SK-N-SH (cell line): ENCODE measurements around the gene CIT. TPM values are rescaled to one million over a fixed set of nuclear protein-coding genes. Genes with fewer than 3 reads are reported as not detected.

Experiments
- CTCF ChIA-PET: fragments of 300-600, 350-600 bp; formaldehyde crosslinking; extraction: SDS; loops from one replicate; lab custom pipeline; 2021; lab: Yijun Ruan, JAX
- POLR2A ChIA-PET: fragments of 350-600 bp; sonication (Branson Sonifier 250); formaldehyde crosslinking; extraction: SDS; loops from one replicate; lab custom pipeline; 2020; ENCODE audit warnings: antibody characterized with exemption, inconsistent platforms; lab: Yijun Ruan, JAX
- DNase-seq: peaks from one replicate; pipeline ENCODE4 v3.0.0; 2012
- H2AFZ ChIP-seq: fragments of 200-600 bp; sonication (generic); 2 replicates; pipeline ENCODE4 v1.8.1; 2016; ENCODE audit warnings: antibody characterized with exemption, mild to moderate bottlenecking, low read depth
- H3F3A ChIP-seq: fragments of 200-600 bp; sonication (generic); replicated peaks from 2 replicates; pipeline ENCODE3; 2016; ENCODE audit warnings: antibody characterized with exemption, mild to moderate bottlenecking; ENCODE audit not compliant: insufficient read depth
- H3K27ac ChIP-seq, 2 experiments: fragments of 200-500 bp in 1 of 2; fragments of 200-600 bp in 1 of 2; sonication (Bioruptor generic) in 1 of 2; sonication (generic), shearing (Covaris generic) in 1 of 2; 2 replicates each; pipeline versions ENCODE4 v1.5.1 to v1.6.1; 2014 to 2016; ENCODE audit warnings: low read depth in 2 of 2, inconsistent platforms in 1 of 2, low read length in 1 of 2, mild to moderate bottlenecking in 1 of 2, mixed read lengths in 1 of 2
- H3K27me3 ChIP-seq: fragments of 200-600 bp; sonication (generic), shearing (Covaris generic); 2 replicates; pipeline ENCODE4 v1.6.1; 2016; ENCODE audit warnings: mixed run types; ENCODE audit not compliant: insufficient read depth
- H3K36me3 ChIP-seq, 2 experiments: fragments of 200-500 bp in 1 of 2; fragments of 200-600 bp in 1 of 2; sonication (Bioruptor generic) in 1 of 2; sonication (generic) in 1 of 2; replicated peaks in 1 of 2; 2 replicates each; pipeline versions ENCODE3 to v1.5.1; 2014 to 2016; ENCODE audit warnings: low read length in 1 of 2, mild to moderate bottlenecking in 1 of 2; ENCODE audit not compliant: insufficient read depth in 2 of 2, control insufficient read depth in 1 of 2
- H3K4me1 ChIP-seq, 2 experiments: fragments of 200-500 bp in 1 of 2; fragments of 200-600 bp in 1 of 2; sonication (Bioruptor generic) in 1 of 2; sonication (generic), shearing (Covaris generic) in 1 of 2; 2 replicates each; pipeline versions ENCODE4 v1.5.1 to v1.6.1; 2014 to 2016; ENCODE audit warnings: low read depth in 1 of 2, low read length in 1 of 2, mixed run types in 1 of 2; ENCODE audit not compliant: insufficient read depth in 2 of 2, control insufficient read depth in 1 of 2
- H3K4me2 ChIP-seq: fragments of 200-600 bp; sonication (generic), shearing (Covaris generic); 2 replicates; pipeline ENCODE4 v1.6.1; 2017; ENCODE audit warnings: mixed run types
- H3K4me3 ChIP-seq, 2 experiments: fragments of 200-500 bp in 1 of 2; fragments of 200-600 bp in 1 of 2; sonication (Bioruptor generic) in 1 of 2; sonication (generic), shearing (Covaris generic) in 1 of 2; 2 replicates each; pipeline versions ENCODE4 v1.5.1 to v1.8.1; 2014 to 2016; ENCODE audit warnings: low read depth in 2 of 2, inconsistent platforms in 1 of 2, low read length in 1 of 2, mild to moderate bottlenecking in 1 of 2, mixed read lengths in 1 of 2, moderate library complexity in 1 of 2
- H3K79me2 ChIP-seq: fragments of 200-600 bp; sonication (generic); 2 replicates; pipeline ENCODE4 v1.8.1; 2017; ENCODE audit warnings: mild to moderate bottlenecking; ENCODE audit not compliant: insufficient read depth
- H3K9ac ChIP-seq: fragments of 200-600 bp; sonication (generic); 2 replicates; pipeline ENCODE4 v1.6.1; 2017; ENCODE audit warnings: mixed run types
- H3K9me2 ChIP-seq: fragments of 200-600 bp; sonication (generic); 2 replicates; pipeline ENCODE4 v1.6.1; 2017; ENCODE audit warnings: mixed run types
- H3K9me3 ChIP-seq: fragments of 200-600 bp; sonication (generic); 2 replicates; pipeline ENCODE4 v1.6.1; 2017; ENCODE audit warnings: mixed run types, mild to moderate bottlenecking, moderate library complexity
- H4K20me1 ChIP-seq: fragments of 200-600 bp; sonication (generic); 2 replicates; pipeline ENCODE4 v1.6.1; 2017; ENCODE audit warnings: mild to moderate bottlenecking, mixed run types; ENCODE audit not compliant: insufficient read depth
- CHD2 ChIP-seq: fragments of 150-350 bp; IDR thresholded peaks from 2 replicates; pipeline ENCODE4 v1.6.1; 2018; ENCODE audit warnings: low read length; ENCODE audit not compliant: partially characterized antibody
- ELF1 ChIP-seq: IDR thresholded peaks from 2 replicates; pipeline ENCODE4 v1.4.0; 2012
- EP300 ChIP-seq, 2 experiments: IDR thresholded peaks; 2 replicates each; pipeline versions ENCODE4 v1.4.0 to v1.6.1; 2012; ENCODE audit warnings: borderline replicate concordance in 1 of 2, low read depth in 1 of 2, low read length in 1 of 2
- FOSL2 ChIP-seq: IDR thresholded peaks from 2 replicates; pipeline ENCODE4 v1.4.0; 2012; ENCODE audit warnings: low read depth, mild to moderate bottlenecking, moderate library complexity, borderline replicate concordance
- FOXJ3 ChIP-seq: sonication (generic); formaldehyde crosslinking; IDR thresholded peaks from 2 replicates; pipeline ENCODE4 v1.5.1; 2020; ENCODE audit warnings: mild to moderate bottlenecking, missing genetic modification reagents
- FOXM1 ChIP-seq: IDR thresholded peaks from 2 replicates; pipeline ENCODE4 v1.4.0; 2012; ENCODE audit warnings: low read depth, mild to moderate bottlenecking
- JUND ChIP-seq: IDR thresholded peaks from 2 replicates; pipeline ENCODE4 v1.4.0; 2012
- POLR2AphosphoS5 ChIP-seq: IDR thresholded peaks from 2 replicates; pipeline ENCODE4 v1.6.1; 2012; ENCODE audit warnings: low read depth, low read length
- RFX5 ChIP-seq: IDR thresholded peaks from 2 replicates; pipeline ENCODE4 v1.6.1; 2012; ENCODE audit warnings: mild to moderate bottlenecking, improper control_type of control experiment, low read length
- TAF1 ChIP-seq: IDR thresholded peaks from 2 replicates; pipeline ENCODE4 v1.6.1; 2012; ENCODE audit warnings: low read depth, mild to moderate bottlenecking, low read length, moderate library complexity, borderline replicate concordance
- TCF12 ChIP-seq: IDR thresholded peaks from 2 replicates; pipeline ENCODE4 v1.4.0; 2012
- TEAD4 ChIP-seq: IDR thresholded peaks from 2 replicates; pipeline ENCODE4 v1.4.0; 2012; ENCODE audit warnings: mild to moderate bottlenecking, borderline replicate concordance; ENCODE audit not compliant: insufficient read depth
- WGBS: methylation state at CpG from one replicate; pipeline ENCODE4 v1.1.6; 2017; ENCODE audit warnings: low lambda C conversion rate; 5-methylcytosine and 5-hydroxymethylcytosine counted together
- polyA plus RNA-seq, 3 experiments: library from polyadenylated mRNA; depleted of rRNA; stranded (reverse); fragments of >200 nt; gene quantifications; 2 replicates each; pipeline ENCODE4 v1.2.3, GENCODE V29; 2012
- TF ChIP-seq, protein P1 (sequence below): fragments of 200-600 bp; sonication (generic); IDR thresholded peaks from 2 replicates; pipeline ENCODE4 v1.6.1; 2017; ENCODE audit warnings: antibody characterized with exemption, mild to moderate bottlenecking, moderate library complexity
- TF ChIP-seq, protein P2 (sequence below): IDR thresholded peaks from 2 replicates; pipeline ENCODE4 v1.4.0; 2012; ENCODE audit warnings: low read depth

The CIT gene
- polyA plus RNA-seq, 1 of the 3 experiments (the other 2 are of a cell fraction) = 7.7 TPM

DNA sequence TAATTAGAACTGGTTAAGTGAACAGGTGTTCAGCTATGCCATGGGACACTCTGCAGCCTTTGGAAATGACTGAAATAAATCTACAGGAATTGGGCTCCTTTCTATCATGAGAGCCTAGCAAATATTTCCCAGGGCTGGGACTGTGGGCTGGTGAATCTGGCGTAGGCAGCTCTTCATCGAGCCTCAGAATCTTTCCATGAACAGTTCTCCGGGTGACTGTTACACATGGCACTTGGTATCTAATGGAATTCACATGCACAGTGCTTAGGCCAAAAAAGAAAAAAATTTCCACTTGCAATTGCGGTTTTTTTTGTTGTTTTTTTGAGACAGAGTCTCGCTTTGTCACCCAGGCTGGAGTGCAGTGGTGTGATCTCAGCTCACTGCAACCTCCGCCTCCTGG lies 177.0 kb downstream of the CIT start (continued):
- TF ChIP-seq, protein P1, sequence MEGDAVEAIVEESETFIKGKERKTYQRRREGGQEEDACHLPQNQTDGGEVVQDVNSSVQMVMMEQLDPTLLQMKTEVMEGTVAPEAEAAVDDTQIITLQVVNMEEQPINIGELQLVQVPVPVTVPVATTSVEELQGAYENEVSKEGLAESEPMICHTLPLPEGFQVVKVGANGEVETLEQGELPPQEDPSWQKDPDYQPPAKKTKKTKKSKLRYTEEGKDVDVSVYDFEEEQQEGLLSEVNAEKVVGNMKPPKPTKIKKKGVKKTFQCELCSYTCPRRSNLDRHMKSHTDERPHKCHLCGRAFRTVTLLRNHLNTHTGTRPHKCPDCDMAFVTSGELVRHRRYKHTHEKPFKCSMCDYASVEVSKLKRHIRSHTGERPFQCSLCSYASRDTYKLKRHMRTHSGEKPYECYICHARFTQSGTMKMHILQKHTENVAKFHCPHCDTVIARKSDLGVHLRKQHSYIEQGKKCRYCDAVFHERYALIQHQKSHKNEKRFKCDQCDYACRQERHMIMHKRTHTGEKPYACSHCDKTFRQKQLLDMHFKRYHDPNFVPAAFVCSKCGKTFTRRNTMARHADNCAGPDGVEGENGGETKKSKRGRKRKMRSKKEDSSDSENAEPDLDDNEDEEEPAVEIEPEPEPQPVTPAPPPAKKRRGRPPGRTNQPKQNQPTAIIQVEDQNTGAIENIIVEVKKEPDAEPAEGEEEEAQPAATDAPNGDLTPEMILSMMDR = no peak
- no peak for TF ChIP-seq ELF1
- no peak for TF ChIP-seq FOSL2
- TF ChIP-seq, all 33 proteins: peak for 0

DNA sequence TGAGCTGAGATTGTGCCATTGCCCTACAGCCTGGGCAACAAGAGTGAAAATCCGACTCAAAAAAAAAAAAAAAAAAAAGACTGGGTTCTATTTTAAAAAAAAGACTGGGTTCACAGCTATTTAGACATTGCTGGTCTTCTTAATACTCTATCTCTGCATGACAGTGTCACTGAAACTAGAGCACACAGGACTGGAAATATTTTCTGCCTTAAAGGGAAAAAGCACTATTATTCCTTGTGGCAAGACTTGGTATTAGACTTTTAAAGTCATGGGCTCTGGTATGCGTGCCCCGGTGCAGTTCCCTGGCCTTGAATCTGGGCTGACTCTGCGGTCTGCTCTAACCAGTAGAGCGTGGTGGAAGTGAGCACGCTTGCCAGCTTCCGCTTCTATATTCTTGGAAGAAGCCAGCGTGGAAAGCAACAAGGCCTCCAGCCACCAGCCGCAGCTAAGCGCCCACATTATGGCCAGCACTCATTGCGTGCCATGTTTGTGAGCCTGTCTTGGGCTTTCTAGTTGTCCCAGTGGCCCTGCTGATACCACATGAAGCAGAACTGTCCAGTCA lies 177.8 kb downstream of the CIT start:
- no peaks in the 10 kb centered on the region for H3K27me3 ChIP-seq
- peaks cover 2% of the 10 kb centered on the region for H3F3A ChIP-seq
- DNase-seq = no peak
- no peak overlapping the region for H3K4me3 ChIP-seq
- H3K9ac ChIP-seq = no peak overlapping the region
- ChIA-PET CTCF (interaction anchor here (0.6 to 2.4 kb wide), 3 partner anchors 31 to 109 kb away, joined by 3 to 9 read pairs (median 3); partner anchors contain the start of gene PRKAB1), POLR2A (no interaction called here)
- no peak overlapping the region for H3K27ac ChIP-seq
- no peaks in the 10 kb centered on the region for H3K79me2 ChIP-seq
- no peak overlapping the region for H2AFZ ChIP-seq
- H3K4me1 ChIP-seq = 0 out of 4 replicates have a peak, but pooled peaks cover 0 to 2% of the 10 kb centered on the region in 2 experiments
- no peaks in the 10 kb centered on the region for H3K9me3 ChIP-seq
- H4K20me1 ChIP-seq = no peaks in the 10 kb centered on the region
- H3K36me3 ChIP-seq = no peaks in the 10 kb centered on the region
- H3K9me2 ChIP-seq = no peaks in the 10 kb centered on the region
- TF ChIP-seq POLR2AphosphoS5 = no peak
- TF ChIP-seq EP300 (IDR thresholded peaks at IDR 0.05; ENCODE audit: borderline replicate concordance in 1 of 2, low read depth in 1 of 2, low read length in 1 of 2) = no peak
- TF ChIP-seq CHD2 = no peak
- TF ChIP-seq, protein P2, sequence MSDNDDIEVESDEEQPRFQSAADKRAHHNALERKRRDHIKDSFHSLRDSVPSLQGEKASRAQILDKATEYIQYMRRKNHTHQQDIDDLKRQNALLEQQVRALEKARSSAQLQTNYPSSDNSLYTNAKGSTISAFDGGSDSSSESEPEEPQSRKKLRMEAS = no peak
- TF ChIP-seq TAF1 = no peak
- TF ChIP-seq TEAD4 = no peak
- no peak for TF ChIP-seq JUND
- TF ChIP-seq TCF12 = no peak
- WGBS = 96% methylated on average over 10 of the region's 11 CpGs
- H3K4me2 ChIP-seq = no peak overlapping the region

DNA sequence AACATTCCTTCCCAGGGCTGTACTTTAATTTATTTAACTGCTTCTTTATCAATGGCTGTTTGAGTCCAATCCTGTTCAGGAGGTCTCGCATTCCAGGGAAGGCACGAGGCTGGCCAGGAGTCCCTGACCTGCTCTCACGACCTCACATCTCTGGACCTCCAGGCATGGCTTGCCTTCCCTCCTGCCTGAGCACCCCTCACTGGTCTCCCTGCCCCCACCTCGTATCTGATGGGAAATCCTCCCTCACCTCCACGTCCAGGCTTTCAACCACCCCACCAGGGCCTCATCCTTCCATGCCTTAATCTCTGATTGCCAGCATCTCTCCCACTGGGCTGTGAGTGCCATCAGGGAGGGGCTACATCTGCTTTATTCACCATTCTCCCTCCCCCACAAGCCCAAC lies 180.2 kb downstream of the CIT start:
- peaks cover 18 to 20% of the 10 kb centered on the region in 2 experiments for H3K4me1 ChIP-seq
- no peak overlapping the region for H3K4me3 ChIP-seq
- H4K20me1 ChIP-seq = peaks cover 4% of the 10 kb centered on the region; the same call in 1 of the 2 replicates
- ChIA-PET CTCF (no interaction called here), POLR2A (no interaction called here)
- no peaks in the 10 kb centered on the region for H3K9me2 ChIP-seq
- no peak overlapping the region for H3K27ac ChIP-seq
- no peaks in the 10 kb centered on the region for H3K79me2 ChIP-seq
- H3K4me2 ChIP-seq = no peak overlapping the region
- peaks cover 20% of the 10 kb centered on the region for H3F3A ChIP-seq
- WGBS = 91% methylated on average over 5 of the region's 5 CpGs
- no peaks in the 10 kb centered on the region for H3K27me3 ChIP-seq
- no peaks in the 10 kb centered on the region for H3K9me3 ChIP-seq
- H3K36me3 ChIP-seq = no peaks in the 10 kb centered on the region
- no peak overlapping the region for H2AFZ ChIP-seq
- TF ChIP-seq FOXJ3 (CRISPR knock-in tag) (no peak), FOXM1 (no peak), TCF12 (no peak), CHD2 (no peak), RFX5 (no peak), JUND (no peak)
- no peak for DNase-seq
- H3K9ac ChIP-seq = no peak overlapping the region
